NCI-H1105 (cell line): ENCODE results near the gene BTBD17.

ENCODE experiments used
- DNase-seq: peaks from one replicate; lab custom pipeline; 2025; lab: John Stamatoyannopoulos, UW

BTBD17 gene

DNA sequence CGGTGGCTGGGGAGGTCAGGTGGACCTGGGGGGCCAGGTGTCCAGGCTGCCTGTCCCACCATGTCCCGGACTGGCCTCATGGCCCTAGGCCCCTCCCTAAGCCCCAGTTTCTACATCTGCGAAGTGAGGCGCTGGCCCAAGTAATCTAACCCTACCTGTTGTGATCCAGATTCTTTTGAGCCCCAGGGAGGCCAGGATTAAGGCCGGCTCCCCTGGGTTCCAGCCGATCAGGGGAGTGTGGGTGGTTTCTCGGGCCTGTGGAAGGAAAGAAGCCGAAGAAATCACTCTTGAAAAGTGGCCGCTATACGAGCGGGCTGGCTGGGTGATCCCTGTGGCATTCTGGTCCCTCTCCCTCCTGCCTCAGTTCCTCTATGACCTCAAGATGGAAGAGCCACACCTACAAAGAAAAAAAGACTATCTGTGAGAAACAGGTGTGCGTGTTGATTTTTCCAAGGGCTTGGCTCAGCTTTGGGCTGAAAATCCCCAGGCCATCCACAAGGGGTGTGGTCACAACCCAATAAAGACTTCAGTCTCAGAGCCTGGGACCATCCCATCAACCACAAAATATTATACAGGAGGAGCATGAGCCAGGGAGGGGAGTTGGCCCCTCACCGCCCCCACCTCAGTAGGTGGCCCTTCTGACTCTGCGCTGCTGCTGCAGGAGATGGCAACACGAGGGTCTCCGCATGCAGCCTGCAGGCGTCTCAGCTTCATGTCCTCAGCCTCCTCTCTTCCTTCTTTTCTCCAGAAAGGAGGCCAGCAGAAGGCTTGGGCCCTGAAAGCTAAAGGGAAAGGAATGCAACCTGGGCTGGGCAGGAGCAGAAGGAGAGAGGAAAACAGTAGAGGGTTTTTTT lies 25.9 kb upstream of the BTBD17 start:
- DNase-seq = no peak

DNA sequence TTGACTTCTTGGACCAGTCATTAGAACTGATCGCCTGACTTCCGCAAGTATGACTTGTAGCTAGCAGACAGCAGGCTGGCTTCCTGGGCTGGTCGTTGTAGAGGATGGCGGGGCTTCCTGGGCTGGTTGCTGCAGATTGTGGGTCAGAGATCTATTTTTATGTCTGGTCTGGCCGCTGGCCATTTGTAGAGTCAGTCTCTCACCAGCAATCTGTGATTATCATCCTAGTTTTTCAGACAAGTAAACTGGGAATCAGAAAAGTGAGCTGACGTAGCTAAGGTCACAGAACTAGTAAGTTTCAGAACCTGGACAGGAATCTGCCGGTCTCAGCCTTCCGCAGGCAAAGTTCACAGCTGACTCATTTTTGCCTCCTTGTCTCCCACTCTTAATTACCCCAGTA lies 24.7 kb upstream of the BTBD17 start:
- DNase-seq = no peak

DNA sequence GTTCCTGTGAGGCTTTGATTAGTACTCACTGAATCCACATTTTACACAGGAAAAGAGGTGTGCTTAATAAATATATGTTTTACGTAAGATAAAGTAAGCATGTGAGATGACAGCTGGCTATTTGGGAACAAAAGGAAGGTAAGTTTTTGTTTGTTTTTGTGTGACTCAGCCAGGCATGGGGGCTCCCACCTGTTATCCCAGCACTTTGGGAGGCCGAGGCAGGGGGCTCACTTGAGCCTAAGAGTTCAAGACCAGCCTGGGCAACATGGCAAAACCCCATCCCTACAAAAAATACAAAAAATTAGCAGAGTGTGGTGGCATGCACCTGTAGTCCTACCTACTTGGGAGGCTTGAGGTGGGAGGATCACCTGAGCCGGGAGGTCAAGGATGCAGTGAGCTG lies 23.5 kb upstream of the BTBD17 start:
- no peak for DNase-seq

DNA sequence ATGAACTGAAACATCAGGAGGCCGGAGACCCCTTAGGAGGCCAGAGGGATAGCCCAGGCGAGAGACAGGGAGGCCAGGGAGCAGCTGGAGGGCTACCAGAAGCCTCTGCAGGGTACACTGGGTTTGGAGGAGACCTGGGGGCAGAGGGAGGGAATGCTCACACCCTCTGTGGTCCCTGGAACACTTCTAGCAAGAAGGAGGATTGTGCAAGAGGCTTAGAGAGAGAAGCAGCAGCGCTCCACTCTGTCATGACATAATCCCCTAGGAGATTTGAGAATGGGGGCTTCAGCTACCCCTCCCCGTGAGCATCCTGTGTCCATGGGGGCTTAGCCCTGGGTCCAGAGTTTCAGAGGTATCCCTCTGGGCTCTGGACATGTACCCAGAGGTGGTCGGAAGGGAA lies 21.5 kb upstream of the BTBD17 start:
- DNase-seq = no peak

DNA sequence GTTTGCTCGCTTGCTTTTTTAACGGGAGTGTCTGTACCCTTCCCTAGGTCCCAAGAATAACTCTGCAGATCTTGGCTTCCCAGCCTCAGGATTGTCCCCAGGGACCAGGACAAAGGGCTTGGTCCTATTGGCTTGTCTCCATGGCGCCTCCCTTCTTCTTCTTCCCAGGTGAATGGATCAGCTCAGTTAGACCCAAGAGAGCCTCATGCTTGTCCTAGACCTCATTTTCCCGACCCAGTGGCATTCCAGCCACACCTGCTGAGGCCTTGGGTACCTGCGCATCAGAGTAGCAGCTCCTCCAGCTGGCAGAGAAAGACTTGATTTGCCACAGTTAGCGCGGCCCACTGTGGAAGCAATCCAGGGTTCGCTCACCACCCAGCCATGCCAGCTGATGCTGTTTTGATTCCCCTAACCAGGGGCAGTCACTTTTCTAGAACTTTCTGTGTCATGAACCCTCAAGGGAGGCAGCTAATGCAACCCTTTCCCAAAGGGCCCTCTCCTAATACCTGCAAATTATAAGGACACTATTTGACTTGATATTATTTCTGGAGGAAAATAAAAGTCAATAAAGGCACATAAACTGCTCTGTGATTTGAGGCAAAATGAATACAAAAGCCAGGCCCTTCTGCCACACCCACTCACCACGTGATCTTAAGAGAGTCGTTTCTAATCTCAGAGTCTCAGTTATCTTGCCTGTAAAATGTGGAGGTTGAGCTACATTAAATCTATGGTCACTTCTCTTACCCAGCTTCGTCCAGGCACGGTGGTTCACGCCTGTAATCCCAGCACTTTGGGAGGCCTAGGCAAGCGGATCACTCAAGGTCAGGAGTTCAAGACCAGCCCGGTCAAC lies 19.5 kb upstream of the BTBD17 start:
- DNase-seq = no peak

DNA sequence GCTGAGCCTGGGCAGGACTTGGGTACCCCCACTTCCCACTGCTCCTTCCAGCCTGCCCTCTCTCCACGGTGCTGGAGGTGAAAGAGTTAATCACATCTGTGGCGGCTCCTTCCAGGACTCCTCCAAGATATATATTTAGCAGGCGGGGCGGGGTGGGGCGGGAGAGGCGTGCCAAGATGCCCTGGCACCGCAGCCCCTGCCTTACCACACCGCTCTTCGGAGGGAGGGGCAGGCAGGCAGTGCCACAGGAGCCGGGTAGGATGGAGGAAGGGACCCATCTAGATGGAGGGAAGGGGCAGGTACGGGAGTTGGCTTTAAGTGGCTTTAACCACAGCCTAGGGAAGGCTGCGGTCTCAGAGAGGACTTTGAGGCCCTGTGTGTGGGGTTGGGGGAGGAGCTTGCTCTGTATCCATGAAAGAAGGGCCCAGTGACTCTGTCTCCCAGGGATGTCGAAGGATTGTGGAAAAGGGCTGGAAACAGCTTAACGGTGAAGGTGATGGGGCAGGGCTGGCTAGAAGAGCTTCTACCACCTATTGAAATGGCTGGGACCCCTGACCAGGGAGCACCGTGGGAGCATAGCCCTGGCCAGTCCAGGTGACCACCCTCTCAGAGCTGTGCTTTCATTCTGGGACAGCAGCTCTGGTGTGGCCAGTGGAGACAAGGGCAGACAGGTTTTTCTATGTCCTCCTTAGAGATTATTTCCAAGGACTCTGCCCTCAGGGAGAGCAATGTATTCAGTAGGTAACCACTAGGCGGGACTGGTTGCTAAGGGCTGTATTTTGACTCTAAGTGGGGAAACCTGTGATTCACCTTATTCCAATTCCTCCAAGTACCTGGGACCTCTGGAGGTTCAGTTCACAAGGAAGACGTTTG lies 18.7 kb upstream of the BTBD17 start:
- DNase-seq = no peak

DNA sequence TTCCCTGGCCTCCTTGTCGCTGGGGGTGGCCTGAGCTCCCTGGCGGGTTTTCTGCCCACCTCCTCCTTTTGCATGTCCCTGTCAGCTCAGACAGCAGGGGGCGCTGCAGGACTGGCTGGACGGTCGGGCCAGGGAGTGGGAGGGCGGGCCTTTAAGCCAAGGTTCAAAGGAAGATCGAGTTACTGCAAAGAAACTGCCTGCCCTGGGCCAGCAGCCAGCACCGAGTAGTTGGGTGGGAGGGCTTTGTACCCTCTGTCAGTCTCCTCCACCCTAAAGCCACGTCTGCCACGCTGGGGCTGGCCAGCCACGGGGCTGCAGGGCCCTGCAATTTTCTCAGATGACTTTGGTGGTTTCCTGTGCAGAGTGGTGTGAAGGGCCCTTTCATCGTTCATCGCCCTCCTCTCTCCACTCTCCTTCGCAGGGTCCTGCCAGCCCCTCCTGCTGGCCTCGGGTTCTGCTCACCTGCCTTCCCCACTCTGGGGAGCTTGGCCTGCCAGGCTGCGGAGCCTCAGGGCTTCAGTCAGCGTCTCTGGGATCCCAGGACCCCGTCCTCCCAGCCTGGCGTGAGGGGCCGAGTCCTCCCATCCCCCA lies 17.9 kb upstream of the BTBD17 start:
- peak; percentile 71 for DNase-seq

DNA sequence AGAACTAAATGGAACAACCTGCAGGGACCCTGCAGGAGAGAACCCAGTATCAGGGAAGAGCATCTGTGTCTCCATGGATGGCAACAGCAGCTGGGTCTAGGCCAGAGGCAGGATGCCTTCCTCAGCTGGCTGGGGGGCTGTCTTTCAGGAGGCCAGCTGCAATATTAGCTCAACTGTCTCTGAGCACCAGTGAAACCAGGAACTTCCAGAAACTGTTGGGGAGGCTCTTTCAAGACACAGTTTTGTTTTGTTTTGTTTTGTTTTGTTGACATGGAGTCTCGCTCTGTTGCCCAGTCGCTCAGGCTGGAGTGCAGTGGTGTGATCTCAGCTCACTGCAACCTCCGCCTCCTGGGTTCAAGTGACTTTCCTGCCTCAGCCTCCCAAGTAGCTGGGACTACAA lies 13.2 kb upstream of the BTBD17 start:
- DNase-seq = no peak

DNA sequence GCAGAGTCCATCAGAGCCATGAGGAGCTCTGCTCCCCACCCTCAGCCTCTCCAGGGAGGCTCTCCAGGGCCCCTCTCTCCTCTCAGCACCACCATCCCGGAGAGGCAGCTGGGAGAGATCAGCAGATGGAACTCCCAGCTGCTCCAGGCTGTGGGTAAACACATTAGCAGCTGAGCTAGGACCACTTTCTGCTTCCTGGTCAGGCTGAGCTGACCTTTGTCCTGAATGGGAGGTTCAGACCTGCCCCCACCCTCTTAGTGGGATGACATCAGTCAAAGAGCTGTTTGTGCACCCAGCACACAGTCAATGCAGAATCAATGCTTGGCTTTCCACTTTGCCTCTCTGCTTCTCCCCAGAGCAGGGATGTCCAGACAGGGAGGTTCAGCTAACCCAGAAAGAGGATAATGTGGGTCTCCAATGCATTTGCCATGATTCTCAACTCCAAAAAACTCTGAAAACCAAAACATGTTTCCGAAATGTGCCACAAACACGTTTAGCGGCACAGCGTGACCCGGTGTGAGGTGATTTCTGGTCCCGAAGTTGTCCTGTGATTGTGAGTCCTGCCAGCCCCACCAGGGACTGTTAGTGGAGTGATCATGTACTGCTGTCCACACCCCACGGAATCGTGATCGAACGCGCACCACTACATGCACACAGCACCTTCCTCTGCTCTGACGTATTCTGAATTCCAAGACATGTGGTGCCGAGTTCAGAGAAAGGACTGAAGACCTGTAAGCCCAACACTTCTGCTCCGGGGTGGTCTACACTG lies 12.4 kb upstream of the BTBD17 start:
- no peak for DNase-seq

DNA sequence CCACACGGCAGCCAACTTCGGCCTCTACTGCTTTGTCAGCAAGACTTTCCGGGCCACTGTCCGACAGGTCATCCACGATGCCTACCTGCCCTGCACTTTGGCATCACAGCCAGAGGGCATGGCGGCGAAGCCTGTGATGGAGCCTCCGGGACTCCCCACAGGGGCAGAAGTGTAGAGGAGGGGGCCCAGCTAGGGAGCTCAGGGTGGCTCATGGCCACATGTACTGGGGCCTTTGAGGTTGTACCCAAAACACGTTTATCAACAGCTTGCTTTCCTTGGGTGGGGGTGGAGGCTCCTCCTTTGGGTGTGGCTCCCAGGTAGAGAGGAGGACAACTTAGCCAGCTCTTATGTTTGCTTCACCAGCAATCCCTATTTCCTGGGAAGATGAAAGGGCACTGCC lies 10.8 kb upstream of the BTBD17 start:
- no peak for DNase-seq

DNA sequence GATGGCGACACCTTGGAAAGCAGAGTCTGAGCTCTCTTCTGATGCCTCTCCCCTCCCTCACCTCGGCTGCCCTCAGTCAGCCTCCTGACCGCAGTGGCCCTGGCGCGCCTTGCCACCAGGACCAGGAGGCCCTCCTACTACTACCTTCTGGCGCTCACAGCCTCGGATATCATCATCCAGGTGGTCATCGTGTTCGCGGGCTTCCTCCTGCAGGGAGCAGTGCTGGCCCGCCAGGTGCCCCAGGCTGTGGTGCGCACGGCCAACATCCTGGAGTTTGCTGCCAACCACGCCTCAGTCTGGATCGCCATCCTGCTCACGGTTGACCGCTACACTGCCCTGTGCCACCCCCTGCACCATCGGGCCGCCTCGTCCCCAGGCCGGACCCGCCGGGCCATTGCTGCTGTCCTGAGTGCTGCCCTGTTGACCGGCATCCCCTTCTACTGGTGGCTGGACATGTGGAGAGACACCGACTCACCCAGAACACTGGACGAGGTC lies 10.0 kb upstream of the BTBD17 start:
- no peak for DNase-seq

DNA sequence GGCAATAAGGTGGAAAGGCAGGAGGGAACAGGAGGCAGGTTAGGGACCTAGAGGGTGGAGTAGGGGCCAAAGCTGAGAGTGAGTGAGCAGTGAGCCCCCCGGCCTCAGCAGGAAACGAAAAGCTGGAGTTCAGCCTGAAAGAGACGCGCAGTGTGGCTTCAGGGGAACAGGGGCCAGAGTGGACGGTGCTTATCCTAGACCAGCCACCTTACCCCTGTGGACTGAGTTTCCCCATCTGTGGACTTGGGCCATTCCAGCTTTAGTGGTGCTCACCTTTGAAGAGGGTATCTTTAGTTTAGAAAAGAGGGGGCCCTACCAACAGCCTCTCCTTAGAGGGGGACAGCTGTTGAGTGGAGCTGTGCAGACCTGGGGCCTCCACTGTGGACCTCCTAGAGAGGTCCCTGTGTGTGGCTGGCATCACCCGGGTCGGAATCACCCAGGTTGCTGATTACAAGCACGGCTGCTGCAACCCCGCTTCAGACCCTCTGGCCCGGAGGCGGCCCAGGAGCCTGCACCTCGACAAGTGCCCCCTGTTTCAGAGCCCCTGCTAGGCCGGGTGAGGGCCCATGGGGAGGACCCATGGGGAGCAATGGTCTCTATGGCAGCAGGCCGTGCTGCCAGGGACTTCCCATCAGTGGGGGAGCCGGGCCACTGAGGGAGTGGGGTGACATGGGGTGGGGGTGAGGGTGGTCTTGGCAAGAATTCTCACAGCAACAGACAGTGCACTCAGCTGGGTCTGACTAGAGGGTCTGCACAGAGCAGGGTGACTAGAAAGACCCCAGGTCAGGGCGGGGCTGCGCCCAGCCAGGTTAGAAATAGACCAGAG lies 8.2 kb upstream of the BTBD17 start:
- no peak for DNase-seq

DNA sequence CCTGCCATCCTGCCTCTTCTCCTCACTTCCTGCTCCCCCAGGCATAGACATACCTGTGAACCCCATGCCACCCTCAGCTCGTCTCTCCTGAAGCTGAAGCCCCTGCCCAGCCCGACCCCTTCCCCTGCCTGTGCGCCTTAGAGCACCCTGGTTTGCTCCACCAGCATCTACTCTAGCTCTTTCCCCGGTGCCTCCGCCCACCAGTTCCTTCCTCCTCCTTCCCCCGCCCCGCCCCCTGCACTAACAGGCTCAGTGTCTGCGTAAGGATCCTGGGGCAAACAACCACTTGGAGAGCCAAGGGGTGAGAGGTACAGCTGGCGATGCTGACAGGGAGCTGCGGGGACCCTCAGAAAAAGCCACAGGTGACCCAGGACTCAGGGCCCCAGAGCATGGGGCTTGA lies 7.6 kb upstream of the BTBD17 start:
- no peak for DNase-seq

DNA sequence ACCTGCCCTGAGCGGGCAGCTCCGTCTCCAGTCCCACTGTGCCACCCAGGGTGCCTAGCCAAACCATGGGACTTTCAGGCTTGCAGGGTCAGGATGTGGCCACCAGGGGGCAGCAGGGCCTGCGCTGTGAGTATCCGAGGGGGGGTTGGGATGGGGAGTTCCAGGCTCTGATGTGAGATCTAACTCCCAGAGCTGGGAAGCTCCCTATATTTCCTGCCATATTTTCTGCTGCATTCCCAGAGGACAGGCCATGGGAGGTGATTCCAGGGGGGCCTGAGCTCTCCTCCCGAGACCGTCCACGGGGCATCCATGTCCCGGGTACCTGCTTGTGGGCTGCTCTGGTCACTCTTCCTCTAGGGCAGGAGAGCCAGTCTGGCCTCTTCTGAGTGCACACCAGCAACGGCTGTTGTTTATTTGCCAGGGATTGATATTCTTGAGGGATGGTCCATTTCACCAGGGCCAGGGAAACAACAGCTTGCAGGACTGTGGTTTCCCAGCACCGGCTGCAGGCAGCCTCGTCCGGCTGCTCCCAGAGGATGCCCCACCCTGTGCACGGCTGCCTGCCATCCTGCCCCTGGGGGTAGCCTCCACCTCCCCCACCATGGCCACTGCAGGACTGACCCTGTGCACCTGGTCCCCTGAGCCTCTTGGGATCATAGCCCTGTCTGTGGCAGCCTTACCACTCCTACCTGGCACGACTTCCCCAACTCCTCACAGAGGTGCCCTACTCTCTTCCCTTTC lies 6.8 kb upstream of the BTBD17 start:
- peak; percentile 24 for DNase-seq

DNA sequence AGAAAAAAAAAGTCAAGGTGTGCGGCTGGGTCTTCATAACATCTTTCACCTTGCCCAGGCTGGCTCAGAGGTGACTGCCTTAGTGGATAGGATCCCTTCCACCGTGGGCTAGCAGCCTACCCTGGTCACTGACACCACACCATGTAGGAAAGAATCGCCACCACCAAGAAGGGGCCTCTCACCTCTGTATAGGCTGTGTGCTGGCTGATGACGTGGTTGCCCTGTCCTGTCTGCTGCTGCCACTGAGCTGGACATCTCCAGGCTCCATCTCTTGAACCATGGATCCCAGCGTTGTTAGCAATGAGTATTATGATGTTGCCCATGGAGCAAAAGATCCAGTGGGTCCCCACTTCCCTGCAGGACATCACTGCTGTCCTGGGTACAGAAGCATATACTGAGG lies 5.5 kb upstream of the BTBD17 start, which contains the start of gene GPR142:
Gene GPR142 (plus strand): TSS at position 301 of the 400 bp plus-strand sequence. CDS start 2,035 bp downstream, outside the sequence.
- no peak for DNase-seq

DNA sequence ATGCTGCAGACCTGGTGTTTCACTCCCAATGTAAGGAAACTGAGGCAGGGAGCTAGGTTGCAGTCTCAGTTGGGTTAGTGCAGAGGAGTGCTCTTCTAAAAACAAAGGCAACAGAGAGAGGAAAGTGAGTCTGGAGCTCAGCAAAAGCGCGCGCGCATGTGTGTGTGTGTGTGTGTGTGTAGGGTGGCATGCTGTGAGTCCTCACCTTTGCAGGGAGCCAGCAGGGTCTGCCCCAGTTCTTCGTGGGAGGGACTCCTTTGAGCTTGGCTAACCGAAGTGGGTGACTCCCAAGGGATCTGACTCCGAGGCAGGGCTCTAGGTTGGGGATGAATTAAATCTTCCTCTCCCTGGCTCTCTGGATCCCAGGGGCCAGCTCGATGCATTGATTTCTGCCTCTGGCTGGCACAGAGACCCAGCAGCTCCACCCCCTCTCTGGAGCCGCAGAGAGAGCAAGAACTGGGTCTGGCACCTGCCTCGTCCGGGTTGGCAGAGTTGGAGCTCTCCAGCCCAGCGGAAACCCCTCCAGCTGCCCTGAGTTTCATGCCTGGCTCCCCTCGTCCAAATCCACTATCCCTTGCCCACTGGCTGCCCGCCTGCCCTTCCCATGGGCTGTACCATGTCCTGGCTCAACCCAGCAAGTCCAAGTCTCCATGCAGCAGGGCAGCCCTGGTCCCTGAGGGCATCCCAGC lies 1.3 kb upstream of the BTBD17 start:
- DNase-seq = no peak

DNA sequence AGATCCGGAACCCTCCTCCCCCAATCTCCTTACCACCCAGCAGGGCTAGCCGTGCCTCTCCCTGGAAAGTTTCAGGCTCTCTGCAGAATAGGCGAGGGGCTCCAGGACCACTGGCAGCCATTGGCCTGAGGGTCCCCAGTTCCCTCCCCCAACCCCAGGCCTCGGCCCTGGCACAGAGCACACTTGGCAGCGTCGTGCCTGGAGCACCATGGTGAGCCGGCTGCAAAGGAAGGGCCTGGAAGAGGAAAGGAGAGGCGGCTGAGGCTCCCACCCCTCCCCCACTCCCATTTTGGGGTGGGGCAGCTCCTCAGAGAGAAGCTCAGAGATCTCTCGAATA lies 369 bp upstream of the BTBD17 start:
- DNase-seq = peak; percentile 50

DNA sequence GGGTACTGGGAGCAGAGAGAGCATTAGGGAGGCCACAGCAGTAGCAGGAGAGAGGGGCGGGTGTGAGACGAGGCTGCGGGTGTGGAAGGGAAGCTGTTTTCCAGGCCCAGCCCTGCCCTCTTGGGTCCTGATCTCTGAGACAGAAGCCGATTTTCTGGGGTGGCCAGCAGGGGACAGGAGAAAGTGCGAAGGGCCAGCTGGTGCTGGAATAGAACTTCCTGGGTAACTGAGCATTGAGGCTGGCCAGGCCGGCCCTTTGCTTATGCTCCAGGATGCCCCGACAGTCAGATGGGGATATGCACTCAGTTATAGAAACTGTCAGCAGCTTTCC lies 804 bp downstream of the BTBD17 start:
- no peak for DNase-seq

DNA sequence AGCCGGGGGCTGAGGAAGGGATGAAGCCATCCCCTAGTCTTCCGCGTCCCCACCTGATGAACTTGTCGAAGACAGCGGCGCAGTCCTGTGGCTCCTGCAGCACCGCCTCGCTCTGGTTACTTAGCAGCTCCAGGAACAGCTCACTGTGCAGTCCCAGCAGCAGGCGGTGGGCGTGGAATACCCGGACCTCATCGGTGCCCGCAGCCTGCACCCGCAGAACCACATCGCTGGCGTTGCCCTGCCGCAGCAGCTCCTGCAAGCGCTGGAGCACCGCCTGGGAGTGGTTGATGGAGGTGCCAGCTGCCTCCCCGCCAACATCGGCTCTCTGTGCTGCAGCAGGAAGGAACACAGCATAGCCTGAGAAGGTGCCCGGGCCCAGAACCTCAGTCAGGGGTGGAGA lies 1.8 kb downstream of the BTBD17 start:
- no peak for DNase-seq
